GM23248 (cell line): Measurements from ENCODE around the gene CLEC16A.

Experiments
- EZH2 ChIP-seq: fragments of 200-600 bp; sonication (generic); IDR thresholded peaks from 2 replicates; pipeline ENCODE4 v1.6.1; 2018; ENCODE audit warnings: antibody characterized with exemption, mild to moderate bottlenecking; ENCODE audit not compliant: insufficient read depth, poor library complexity, severe bottlenecking
- EZH2phosphoT487 ChIP-seq: fragments of 200-600 bp; sonication (generic); IDR thresholded peaks from 2 replicates; pipeline ENCODE4 v1.6.1; 2018; ENCODE audit warnings: antibody characterized with exemption, moderate library complexity, mild to moderate bottlenecking, low read depth; ENCODE audit not compliant: insufficient read depth

DNA sequence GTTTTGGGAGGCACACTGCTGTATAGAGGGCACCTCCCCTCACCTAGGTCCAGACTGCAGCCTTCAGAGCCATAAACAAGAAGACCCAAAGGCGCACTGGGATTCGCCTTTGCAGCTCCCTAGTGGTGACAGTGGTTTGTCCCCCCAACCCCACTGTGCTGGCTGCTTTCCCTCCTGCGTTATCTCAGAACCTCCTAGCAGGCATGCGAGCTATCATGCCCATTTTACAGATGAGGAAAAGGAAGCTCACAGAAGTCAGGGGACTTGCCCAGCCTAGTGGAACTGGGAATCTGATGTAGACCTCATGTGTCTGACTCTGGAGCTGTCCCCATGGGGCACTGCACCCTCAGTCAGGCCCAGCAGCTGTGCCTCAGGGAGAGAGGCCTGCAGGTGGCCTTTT, 115.2 kb downstream of the CLEC16A start:
- TF ChIP-seq EZH2phosphoT487 (no peak), EZH2 (no peak)
